Measurements from ENCODE around the gene DDN. TPM values are rescaled to one million over a fixed set of nuclear protein-coding genes. Genes with fewer than 3 reads are reported as not detected.
A peak's percentile ranks its signal among the peaks of the same experiment; 100 is the strongest.

The DDN gene
- total RNA-seq, 2 experiments from 2014 or later = 0.72 to 1.2 TPM

DNA sequence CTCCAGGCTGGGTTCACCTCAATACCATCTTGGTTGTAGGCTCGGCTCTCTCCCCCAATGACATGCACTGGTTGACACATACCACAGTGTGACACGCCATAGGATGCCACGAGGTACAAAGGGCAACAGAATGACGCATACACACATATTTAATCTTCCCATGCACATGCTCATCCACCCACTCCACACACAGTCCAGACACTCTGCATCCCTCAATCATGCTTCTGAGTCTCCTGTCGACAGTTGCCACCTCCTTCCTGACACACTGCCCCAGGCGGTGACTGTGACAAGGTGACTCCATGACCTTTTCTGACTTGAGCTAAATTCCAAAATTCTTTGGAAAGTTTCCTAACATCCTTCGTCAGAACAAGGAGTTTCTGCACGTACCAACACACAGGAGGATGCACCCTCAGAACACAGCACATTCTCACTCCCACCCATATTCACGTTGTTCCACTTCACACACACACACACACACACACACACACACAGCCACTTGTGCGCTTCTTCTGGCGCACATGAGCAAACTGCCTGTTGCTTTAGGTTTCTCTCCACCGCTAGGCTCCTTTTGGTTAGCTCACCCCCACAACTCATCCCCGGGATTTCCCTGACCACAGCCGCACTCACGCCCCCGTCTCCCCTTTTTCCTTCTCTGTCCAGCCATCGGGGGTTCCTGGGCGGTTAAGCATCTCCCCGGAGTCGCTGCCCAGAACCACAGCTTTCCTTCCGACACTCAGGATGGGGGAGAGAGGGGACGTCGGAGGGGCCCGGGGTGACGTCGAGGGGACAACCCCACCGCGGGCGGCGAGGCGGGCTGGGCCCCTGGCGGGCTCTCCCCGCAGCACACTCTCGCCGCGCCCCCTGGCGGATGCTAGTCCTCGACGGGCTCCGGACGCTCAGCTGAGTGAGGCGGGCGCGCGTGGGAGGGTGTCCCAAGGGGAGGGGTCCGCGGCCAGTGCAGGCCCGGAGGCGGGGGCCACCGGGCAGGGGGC lies 21.6 kb downstream of the DDN start:
- peaks cover 52% of the 10 kb centered on the region for H3K4me1 Mint-ChIP-seq (ENCODE audit: low read depth)
- DNase-seq (peak; percentile 88), ATAC-seq (peak; percentile 60)
- no peaks in the 10 kb centered on the region for H3K9me3 Mint-ChIP-seq
- TF ChIP-seq, protein P1, sequence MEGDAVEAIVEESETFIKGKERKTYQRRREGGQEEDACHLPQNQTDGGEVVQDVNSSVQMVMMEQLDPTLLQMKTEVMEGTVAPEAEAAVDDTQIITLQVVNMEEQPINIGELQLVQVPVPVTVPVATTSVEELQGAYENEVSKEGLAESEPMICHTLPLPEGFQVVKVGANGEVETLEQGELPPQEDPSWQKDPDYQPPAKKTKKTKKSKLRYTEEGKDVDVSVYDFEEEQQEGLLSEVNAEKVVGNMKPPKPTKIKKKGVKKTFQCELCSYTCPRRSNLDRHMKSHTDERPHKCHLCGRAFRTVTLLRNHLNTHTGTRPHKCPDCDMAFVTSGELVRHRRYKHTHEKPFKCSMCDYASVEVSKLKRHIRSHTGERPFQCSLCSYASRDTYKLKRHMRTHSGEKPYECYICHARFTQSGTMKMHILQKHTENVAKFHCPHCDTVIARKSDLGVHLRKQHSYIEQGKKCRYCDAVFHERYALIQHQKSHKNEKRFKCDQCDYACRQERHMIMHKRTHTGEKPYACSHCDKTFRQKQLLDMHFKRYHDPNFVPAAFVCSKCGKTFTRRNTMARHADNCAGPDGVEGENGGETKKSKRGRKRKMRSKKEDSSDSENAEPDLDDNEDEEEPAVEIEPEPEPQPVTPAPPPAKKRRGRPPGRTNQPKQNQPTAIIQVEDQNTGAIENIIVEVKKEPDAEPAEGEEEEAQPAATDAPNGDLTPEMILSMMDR (IDR thresholded peaks at IDR 0.05) = peak; percentile 97
- H3K27ac Mint-ChIP-seq = peak overlapping the region; percentile 51
- ChIA-PET CTCF (interaction anchor here (0.6 to 51.8 kb wide), 35 partner anchors 8 to 166 kb away, joined by 3 to 896 read pairs (median 5); partner anchors contain the start of genes ARF3, DDN, DDX23 and FKBP11), POLR2A (interaction anchor here (1.1 to 3.7 kb wide), 13 partner anchors 10 to 119 kb away, joined by 3 to 27 read pairs (median 4); partner anchors contain the start of genes ARF3 and FKBP11)
- intact Hi-C loops (cut with micrococcal nuclease) = loop anchor here (5.0 kb wide), 2 partner anchors 45 to 125 kb away; partner anchors contain the start of gene DDX23
- H3K4me3 Mint-ChIP-seq = peak overlapping the region; percentile 3
- peaks cover 63% of the 10 kb centered on the region for H3K27me3 Mint-ChIP-seq
- no peaks in the 10 kb centered on the region for H3K36me3 Mint-ChIP-seq (ENCODE audit: low read depth)

DNA sequence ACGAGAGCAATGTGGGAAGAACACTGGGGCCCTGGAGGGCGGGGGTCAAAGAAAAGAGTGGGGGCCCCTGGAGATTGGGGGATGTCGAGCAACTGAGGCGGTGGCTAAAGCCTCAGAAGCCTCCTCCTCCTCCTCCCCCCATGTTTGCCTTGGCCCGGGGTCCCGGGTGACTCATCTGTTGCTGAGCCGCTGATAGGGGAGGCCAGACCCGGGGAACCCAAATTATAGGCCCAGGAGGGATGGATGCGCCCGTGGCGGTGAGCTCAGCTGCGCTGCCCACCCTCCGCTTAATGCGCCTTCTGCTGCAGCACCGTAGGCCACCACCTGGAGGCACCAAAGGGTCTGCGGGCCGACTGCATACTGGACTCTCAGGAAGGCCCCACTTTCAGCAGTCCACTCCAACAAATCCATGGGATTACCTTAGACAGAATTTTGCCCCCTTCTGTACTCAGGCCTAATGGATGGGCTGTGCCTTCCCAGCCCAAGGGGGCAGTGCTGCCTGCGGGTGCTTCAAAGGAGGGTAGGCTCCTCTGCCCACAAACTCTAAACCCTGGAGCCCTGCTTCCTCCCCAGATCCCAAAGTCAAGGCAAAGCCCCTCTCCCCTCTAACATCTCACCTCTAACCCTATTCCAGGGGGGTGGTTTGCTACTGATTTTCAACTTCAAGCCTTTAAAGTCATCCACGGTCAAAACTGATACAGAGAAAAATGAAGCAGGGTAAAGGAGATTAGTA lies 25.1 kb downstream of the DDN start:
- peaks cover 57% of the 10 kb centered on the region for H3K4me1 Mint-ChIP-seq (ENCODE audit: low read depth)
- DNase-seq = peak; percentile 69
- H3K9me3 Mint-ChIP-seq = no peaks in the 10 kb centered on the region
- ChIA-PET POLR2A (no interaction called here), CTCF (interaction anchor here (0.7 to 51.8 kb wide), 10 partner anchors 9 to 121 kb away, joined by 3 to 896 read pairs (median 3); partner anchors contain the start of genes DDN and FKBP11)
- H3K4me3 Mint-ChIP-seq = no peak overlapping the region
- peaks cover 54% of the 10 kb centered on the region for H3K27me3 Mint-ChIP-seq
- intact Hi-C loops (cut with micrococcal nuclease) = no loop called here
- no peak overlapping the region for H3K27ac Mint-ChIP-seq
- H3K36me3 Mint-ChIP-seq (ENCODE audit: low read depth) = no peaks in the 10 kb centered on the region
- TF ChIP-seq, protein P1 (IDR thresholded peaks at IDR 0.05) = peak; percentile 84
- peak; percentile 15 for ATAC-seq

DNA sequence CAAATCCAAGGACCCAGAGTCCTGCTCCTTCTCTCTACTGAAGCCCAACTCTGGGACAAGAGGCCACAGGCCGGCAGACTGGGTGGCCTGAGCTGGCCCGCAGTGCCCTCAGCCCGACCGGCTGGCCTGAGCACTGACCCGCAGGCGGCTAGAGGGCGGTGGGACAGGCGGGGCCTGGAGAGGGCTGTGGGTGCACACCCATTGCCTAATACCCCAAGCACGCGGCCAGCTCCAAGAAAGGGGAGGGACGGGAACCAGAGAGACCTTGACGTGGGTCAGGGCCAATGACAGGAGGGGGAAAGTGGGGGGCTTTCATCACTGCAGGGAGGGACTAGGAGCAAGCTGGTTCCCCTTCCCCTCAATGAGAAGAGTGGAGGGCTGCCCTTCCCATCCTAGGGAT lies 25.6 kb downstream of the DDN start:
- TF ChIP-seq, protein P1 (IDR thresholded peaks at IDR 0.05) = no peak
- Mint-ChIP-seq H3K36me3 (ENCODE audit: low read depth) (no peaks in the 10 kb centered on the region), H3K27me3 (peaks cover 49% of the 10 kb centered on the region), H3K4me3 (no peak overlapping the region), H3K4me1 (ENCODE audit: low read depth) (peaks cover 56% of the 10 kb centered on the region), H3K27ac (no peak overlapping the region), H3K9me3 (no peaks in the 10 kb centered on the region)
- ChIA-PET CTCF (interaction anchor here (0.7 to 51.8 kb wide), 9 partner anchors 8 to 120 kb away, joined by 3 to 896 read pairs (median 3); partner anchors contain the start of gene DDN), POLR2A (interaction anchor here (0.6 kb wide), 1 partner anchor 97 kb away, joined by 3 read pairs; no protein-coding TSS in a partner anchor)
- no peak for ATAC-seq
- intact Hi-C loops (cut with micrococcal nuclease) = no loop called here
- DNase-seq = no peak

DNA sequence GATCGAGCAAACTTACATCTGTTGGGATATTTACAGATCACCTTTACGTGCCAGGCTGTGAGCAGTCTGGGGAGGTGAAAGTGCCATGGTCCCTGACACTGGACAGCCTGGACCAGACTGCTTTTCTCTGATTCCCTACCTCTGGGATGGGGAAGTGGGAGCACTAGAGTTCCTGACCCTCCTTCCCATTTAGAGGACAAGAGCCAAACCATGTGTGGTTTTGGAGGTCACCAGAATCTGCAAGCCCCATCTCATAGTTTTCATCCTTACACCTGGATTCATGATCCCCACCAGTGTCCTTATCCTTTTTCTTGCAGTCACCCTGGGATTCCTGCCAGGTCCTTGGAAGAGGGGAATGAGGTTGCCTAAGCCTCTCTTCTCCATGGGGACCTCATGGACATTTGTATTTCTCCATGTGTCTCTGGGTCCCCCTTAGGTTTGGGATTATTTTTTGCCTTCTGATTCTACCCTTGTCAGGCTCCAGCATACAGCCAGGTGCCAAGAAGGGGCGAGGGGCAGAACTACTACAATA lies 26.2 kb downstream of the DDN start:
- no peaks in the 10 kb centered on the region for H3K36me3 Mint-ChIP-seq (ENCODE audit: low read depth)
- H3K27ac Mint-ChIP-seq = no peak overlapping the region
- TF ChIP-seq, protein P1 (IDR thresholded peaks at IDR 0.05) = no peak
- H3K4me1 Mint-ChIP-seq (ENCODE audit: low read depth) = peaks cover 56% of the 10 kb centered on the region
- no peaks in the 10 kb centered on the region for H3K9me3 Mint-ChIP-seq
- intact Hi-C loops (cut with micrococcal nuclease) = no loop called here
- peaks cover 49% of the 10 kb centered on the region for H3K27me3 Mint-ChIP-seq
- ATAC-seq (no peak), DNase-seq (no peak)
- ChIA-PET CTCF (interaction anchor here (0.6 to 51.8 kb wide), 10 partner anchors 8 to 117 kb away, joined by 3 to 896 read pairs (median 4); partner anchors contain the start of genes ARF3 and DDN), POLR2A (interaction anchor here (0.6 to 1.2 kb wide), 3 partner anchors 16 to 97 kb away, joined by 3 to 7 read pairs (median 3); partner anchors contain the start of genes ARF3 and FKBP11)
- H3K4me3 Mint-ChIP-seq = no peak overlapping the region

Data from activated CD8-positive, alpha-beta T cell treated with anti-CD3 and anti-CD28 coated beads for 36 hours (primary cell).